Hematopoietic multipotent progenitor cell (in vitro differentiated cells): ENCODE data around the gene COL21A1. TPM values are rescaled to one million over a fixed set of nuclear protein-coding genes. Genes with fewer than 3 reads are reported as not detected.
"Not testable (repeated sequence)": the region's sequence is repeated elsewhere in the genome, so short reads cannot be mapped to it uniquely, and the experiment has no call there.

Experiments used
- DNase-seq, 3 donors: peaks; one replicate each; pipeline ENCODE4 v3.0.0-alpha.2; 2011 to 2015; ENCODE audit warnings: low read depth in 2 of 3, low spot score in 2 of 3
- total RNA-seq: library from RNA; depleted of rRNA; stranded (reverse); fragments of >200 nt; gene quantifications from one replicate; pipeline ENCODE4 v1.2.3, GENCODE V29; 2012

Gene COL21A1
- not detected for total RNA-seq

GRCh38 chr6:56246881-56247653 lies at the start of gene COL21A1:
Gene COL21A1, minus strand, starts transcription at chr6:56247580. Its CDS starts 64,962 bp downstream, at chr6:56182618.
- peak in 1 of 3 donors; percentile 11 for DNase-seq

- no peak for DNase-seq
Measured at GRCh38 chr6:56293781-56294180, 46.4 kb upstream of the COL21A1 start.

- peak in 2 of 3 donors; percentile 29 to 66 for DNase-seq
Measured at GRCh38 chr6:56292505-56293181, 45.3 kb upstream of the COL21A1 start.

GRCh38 chr6:56291302-56291917 lies 44.0 kb upstream of the COL21A1 start:
- DNase-seq = no peak

GRCh38 chr6:56289721-56290120 lies 42.3 kb upstream of the COL21A1 start:
- DNase-seq = peak in 1 of 3 donors; percentile 13

GRCh38 chr6:56288347-56288746 lies 41.0 kb upstream of the COL21A1 start:
- DNase-seq = no peak

- DNase-seq = no peak
Measured at GRCh38 chr6:56282391-56282790, 35.0 kb upstream of the COL21A1 start.

GRCh38 chr6:56280126-56280525 lies 32.7 kb upstream of the COL21A1 start:
- no peak for DNase-seq

- no peak for DNase-seq
Measured at GRCh38 chr6:56279331-56280080, 32.1 kb upstream of the COL21A1 start.

- no peak for DNase-seq
Measured at GRCh38 chr6:56278171-56278591, 30.8 kb upstream of the COL21A1 start.

- no peak for DNase-seq
Measured at GRCh38 chr6:56270812-56271441, 23.5 kb upstream of the COL21A1 start.

- DNase-seq = no peak
Measured at GRCh38 chr6:56268266-56268665, 20.9 kb upstream of the COL21A1 start.

GRCh38 chr6:56266011-56266410 lies 18.6 kb upstream of the COL21A1 start:
- no peak for DNase-seq

GRCh38 chr6:56263596-56264315 lies 16.4 kb upstream of the COL21A1 start:
- DNase-seq = no peak

- not testable (repeated sequence) for DNase-seq
Measured at GRCh38 chr6:56260593-56260992, 13.2 kb upstream of the COL21A1 start.

GRCh38 chr6:56259234-56260077 lies 12.1 kb upstream of the COL21A1 start:
- no peak for DNase-seq

- no peak for DNase-seq
Measured at GRCh38 chr6:56255349-56255748, 8.0 kb upstream of the COL21A1 start.

GRCh38 chr6:56250266-56250665 lies 2.9 kb upstream of the COL21A1 start:
- DNase-seq = no peak

- no peak for DNase-seq
Measured at GRCh38 chr6:56247654-56248122, 308 bp upstream of the COL21A1 start.
